A549 treated with AZD9567 at 1 μM for 4 hours (cell line): ENCODE measurements around the gene CTSG. TPM values are rescaled to one million over a fixed set of nuclear protein-coding genes. Genes with fewer than 3 reads are reported as not detected.

Experiments used
- total RNA-seq: library from RNA; stranded (reverse); fragments of 200-300 nt; extraction: Qiagen RNA extraction; gene quantifications from 5 replicates; pipeline ENCODE4 v1.2.3, GENCODE V29; 2022; ENCODE audit not compliant: insufficient read depth

The CTSG gene, protein sequence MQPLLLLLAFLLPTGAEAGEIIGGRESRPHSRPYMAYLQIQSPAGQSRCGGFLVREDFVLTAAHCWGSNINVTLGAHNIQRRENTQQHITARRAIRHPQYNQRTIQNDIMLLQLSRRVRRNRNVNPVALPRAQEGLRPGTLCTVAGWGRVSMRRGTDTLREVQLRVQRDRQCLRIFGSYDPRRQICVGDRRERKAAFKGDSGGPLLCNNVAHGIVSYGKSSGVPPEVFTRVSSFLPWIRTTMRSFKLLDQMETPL
- not detected in 5 replicates for total RNA-seq

DNA sequence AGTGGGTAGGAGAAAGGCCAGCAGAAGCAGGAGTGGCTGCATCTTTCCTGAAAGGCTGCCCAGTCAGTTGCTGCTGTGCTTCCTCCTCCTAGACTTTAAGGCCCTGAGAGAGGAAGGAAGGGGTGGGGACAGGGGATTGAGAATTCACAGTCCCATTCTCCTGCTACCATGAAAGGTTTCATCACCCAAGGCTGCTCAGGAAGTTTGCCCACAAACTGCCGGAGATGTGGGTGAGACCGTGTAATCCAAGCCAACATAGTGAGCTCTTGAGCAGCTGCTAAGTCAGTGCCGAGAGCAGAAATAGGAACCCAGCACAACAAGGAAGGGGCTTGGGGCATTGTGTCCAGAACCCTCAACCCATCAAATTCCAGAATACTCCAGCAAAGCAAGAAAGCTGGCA is at the start of gene CTSG:
TSS of gene CTSG (minus strand) at position 69 of the 400 bp plus-strand sequence. CDS start at position 42, 27 bp downstream.

DNA sequence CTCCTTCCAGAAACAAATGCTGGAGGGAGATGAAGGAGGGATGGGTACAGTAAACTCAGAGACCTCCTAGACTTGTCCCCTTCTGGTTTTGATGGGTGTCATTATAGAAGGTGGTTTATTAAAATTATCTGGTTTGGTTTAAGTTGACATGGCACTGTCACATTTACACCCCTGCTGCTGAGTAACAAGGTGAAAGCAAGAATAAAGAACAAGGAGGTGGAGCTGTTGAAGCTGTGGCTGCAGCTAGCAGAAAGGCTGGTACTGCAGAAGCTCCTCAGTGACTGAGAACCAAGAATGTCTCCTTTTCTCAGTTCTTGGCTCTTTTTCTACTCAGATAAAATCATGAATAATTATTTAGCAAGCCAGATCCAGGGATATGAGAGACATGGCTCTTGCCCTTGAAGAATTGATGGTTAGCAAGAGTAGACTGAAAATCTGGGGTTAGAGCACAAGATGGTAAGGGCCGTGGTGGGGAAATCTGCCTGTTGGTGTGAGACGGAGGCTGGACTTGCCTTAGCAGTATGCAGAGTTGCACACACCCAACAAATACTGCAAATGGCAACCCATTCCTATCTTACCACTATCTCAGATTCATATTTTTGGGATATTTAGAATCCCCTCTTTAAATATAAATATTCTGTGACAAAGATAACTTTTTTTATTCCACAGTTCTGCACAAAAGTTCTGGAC is 33.8 kb upstream of the CTSG start, which contains the start of gene GZMH:
TSS of gene GZMH (minus strand) at position 31 of the 690 bp plus-strand sequence. CDS start 72 bp downstream, outside the sequence.

Other genes starting within 250 kb of the CTSG start
- not detected in 5 replicates for gene ADCY4, start 241.2 kb downstream of the CTSG start, total RNA-seq
- gene RIPK3, start 236.3 kb downstream of the CTSG start, total RNA-seq, result not detected in 5 replicates
- gene NFATC4, start 208.1 kb downstream of the CTSG start, total RNA-seq, result 0.05 to 0.45 TPM (median 0.20 TPM) in 4 of 5 replicates, not detected in the other
- gene NYNRIN, start 177.2 kb downstream of the CTSG start, total RNA-seq, result 0.15 to 0.26 TPM (median 0.16 TPM) in 4 of 5 replicates, not detected in the other
- gene CBLN3, start 146.6 kb downstream of the CTSG start, total RNA-seq, result 1.0 to 3.9 TPM (median 1.3 TPM) in 5 replicates
- 22.1 to 29.0 TPM (median 27.5 TPM) in 5 replicates for gene KHNYN, start 146.3 kb downstream of the CTSG start, total RNA-seq
- gene SDR39U1, start 133.5 kb downstream of the CTSG start, total RNA-seq, result 42.3 to 51.1 TPM (median 50.2 TPM) in 5 replicates
- gene CMA1, start 68.0 kb downstream of the CTSG start, total RNA-seq, result not detected in 5 replicates
- gene GZMH, start 33.4 kb upstream of the CTSG start, total RNA-seq, result not detected in 5 replicates
- not detected in 5 replicates for gene GZMB, start 57.9 kb upstream of the CTSG start, total RNA-seq